Mucosa of stomach (tissue), 1 donor: ENCODE data around the gene GPATCH2.

ENCODE experiments used
- H3K27me3 ChIP-seq: one replicate; pipeline ENCODE4 v1.7.0; 2013; ENCODE audit warnings: mild to moderate bottlenecking, low read length; ENCODE audit not compliant: control insufficient read depth, insufficient read depth
- H3K36me3 ChIP-seq: one replicate; pipeline ENCODE4 v1.7.0; 2013; ENCODE audit warnings: low read length; ENCODE audit not compliant: control insufficient read depth, insufficient read depth
- H3K4me1 ChIP-seq: one replicate; pipeline ENCODE4 v1.7.0; 2013; ENCODE audit warnings: mild to moderate bottlenecking, low read length; ENCODE audit not compliant: control insufficient read depth, insufficient read depth
- H3K4me3 ChIP-seq: one replicate; pipeline ENCODE4 v1.7.0; 2013; ENCODE audit warnings: low read length
- H3K9ac ChIP-seq: one replicate; pipeline ENCODE4 v1.7.0; 2013; ENCODE audit warnings: mild to moderate bottlenecking, low read length, moderate library complexity
- H3K9me3 ChIP-seq: one replicate; pipeline ENCODE4 v1.7.0; 2013; ENCODE audit warnings: mild to moderate bottlenecking, low read length, moderate library complexity; ENCODE audit not compliant: control insufficient read depth
- donor health status: Pancreatic carcinoma.

GPATCH2 gene

DNA sequence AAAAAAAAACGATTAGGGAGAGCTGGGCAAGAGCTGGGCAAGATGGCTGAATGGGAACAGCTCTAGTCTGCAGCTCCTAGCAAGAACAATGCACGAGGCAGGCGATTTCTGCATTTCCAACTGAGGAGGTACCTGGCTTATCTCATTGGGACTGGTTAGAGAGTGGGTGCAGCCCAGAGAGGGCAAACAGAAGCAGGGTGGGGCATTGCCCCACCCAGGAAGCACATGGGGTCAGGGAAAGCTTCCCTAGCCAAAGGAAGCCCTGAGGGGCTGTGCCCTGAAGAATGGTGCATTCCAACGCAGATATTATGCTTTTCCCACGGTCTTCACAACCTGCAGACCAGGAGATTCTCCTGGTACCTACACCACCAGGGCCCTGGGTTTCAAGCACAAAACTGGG is 251.6 kb downstream of the GPATCH2 start:
- H3K27me3 ChIP-seq = no peaks in the 10 kb centered on the region
- H3K9me3 ChIP-seq = no peaks in the 10 kb centered on the region
- no peak overlapping the region for H3K4me3 ChIP-seq
- no peak overlapping the region for H3K9ac ChIP-seq
- no peaks in the 10 kb centered on the region for H3K36me3 ChIP-seq
- H3K4me1 ChIP-seq = no peaks in the 10 kb centered on the region
